ENCODE data around the gene SLFNL1. TPM values are rescaled to one million over a fixed set of nuclear protein-coding genes. Genes with fewer than 3 reads are reported as not detected.
A peak's percentile ranks its signal among the peaks of the same experiment; 100 is the strongest.

Gene SLFNL1
- total RNA-seq, 6 experiments from 2014 or later: 0.07 to 0.17 (median 0.11) TPM; not detected in 2

DNA sequence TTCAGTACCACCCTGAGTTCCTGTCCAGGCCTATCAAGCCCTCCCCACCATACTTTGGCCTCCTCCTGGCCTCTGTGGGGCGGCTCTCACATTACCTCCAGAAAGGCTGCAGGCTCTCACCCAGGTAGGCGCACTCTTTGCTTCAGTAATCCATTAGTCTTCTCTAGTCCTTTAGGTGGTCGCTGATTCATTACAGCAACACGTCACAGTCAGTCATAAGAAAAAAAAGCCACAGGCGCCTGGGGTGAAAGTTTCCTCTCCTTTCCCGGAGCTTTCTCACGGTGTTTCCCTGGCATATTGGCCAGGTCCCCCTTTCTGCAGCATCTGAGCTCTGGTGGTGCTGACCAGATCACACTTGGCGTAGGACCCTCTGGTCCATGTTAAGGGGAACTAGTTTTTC lies 12.1 kb downstream of the SLFNL1 start:
- H3K27me3 Mint-ChIP-seq (ENCODE audit: insufficient read depth): no peaks in the 10 kb centered on the region; the same call in none of the 2 replicates
- no peaks in the 10 kb centered on the region for H3K9me3 Mint-ChIP-seq
- peak overlapping the region; percentile 13; the same call in 1 of the 2 replicates for H3K27ac Mint-ChIP-seq
- TF ChIP-seq, protein P1, sequence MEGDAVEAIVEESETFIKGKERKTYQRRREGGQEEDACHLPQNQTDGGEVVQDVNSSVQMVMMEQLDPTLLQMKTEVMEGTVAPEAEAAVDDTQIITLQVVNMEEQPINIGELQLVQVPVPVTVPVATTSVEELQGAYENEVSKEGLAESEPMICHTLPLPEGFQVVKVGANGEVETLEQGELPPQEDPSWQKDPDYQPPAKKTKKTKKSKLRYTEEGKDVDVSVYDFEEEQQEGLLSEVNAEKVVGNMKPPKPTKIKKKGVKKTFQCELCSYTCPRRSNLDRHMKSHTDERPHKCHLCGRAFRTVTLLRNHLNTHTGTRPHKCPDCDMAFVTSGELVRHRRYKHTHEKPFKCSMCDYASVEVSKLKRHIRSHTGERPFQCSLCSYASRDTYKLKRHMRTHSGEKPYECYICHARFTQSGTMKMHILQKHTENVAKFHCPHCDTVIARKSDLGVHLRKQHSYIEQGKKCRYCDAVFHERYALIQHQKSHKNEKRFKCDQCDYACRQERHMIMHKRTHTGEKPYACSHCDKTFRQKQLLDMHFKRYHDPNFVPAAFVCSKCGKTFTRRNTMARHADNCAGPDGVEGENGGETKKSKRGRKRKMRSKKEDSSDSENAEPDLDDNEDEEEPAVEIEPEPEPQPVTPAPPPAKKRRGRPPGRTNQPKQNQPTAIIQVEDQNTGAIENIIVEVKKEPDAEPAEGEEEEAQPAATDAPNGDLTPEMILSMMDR (IDR thresholded peaks at IDR 0.05): no peak
- DNase-seq: no peak
- no peak overlapping the region for H3K4me3 Mint-ChIP-seq
- peaks cover 22% of the 10 kb centered on the region for H3K4me1 Mint-ChIP-seq (ENCODE audit: low read depth)
- peaks cover 71% of the 10 kb centered on the region for H3K36me3 Mint-ChIP-seq (ENCODE audit: low read depth)

DNA sequence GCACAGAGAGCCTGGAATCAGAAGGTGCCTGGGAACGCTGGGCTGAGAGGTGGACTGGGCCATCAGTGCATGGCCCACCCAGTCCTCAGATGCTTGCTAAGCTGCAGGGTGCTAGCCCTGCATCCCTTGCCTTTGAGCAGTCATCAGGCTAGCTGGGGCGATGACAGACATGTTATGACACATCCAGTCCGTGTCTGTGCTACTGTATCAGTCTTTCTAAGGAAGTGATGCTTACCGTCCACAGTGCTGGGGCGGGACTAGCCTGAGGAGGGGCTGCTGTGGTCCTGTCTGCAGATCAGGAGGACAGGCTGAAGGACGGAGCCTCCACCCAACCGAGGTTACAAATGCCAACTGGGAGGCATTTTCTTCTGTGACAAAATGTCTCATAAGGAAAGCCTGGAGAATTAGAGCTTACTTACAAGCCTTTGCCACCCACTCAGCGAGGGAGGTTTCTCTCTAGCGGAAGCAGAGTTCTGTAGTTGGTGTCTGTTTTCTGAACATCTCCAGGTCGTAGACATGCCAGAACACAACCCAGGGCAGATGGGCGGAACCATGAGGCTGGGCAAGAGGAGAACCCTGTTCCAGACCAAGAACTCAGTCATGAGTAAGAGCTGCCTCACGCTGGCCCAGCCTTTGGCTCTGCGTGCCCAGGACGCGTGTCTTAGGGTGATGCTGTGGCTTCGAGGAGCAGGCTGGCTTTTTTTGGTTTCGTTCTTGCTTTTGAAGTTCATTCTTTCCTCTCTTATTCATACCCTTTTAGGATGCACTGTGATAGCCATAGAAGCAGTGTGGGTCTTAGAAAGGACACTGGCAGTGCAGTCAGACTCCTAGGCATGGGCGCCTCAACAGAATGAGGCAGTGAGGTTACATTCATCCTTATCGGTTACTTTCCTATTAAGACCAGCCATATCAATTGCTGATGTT lies 14.3 kb downstream of the SLFNL1 start:
- no peak for DNase-seq
- Mint-ChIP-seq H3K9me3 (no peaks in the 10 kb centered on the region), H3K27ac (peak overlapping the region; percentile 54)

DNA sequence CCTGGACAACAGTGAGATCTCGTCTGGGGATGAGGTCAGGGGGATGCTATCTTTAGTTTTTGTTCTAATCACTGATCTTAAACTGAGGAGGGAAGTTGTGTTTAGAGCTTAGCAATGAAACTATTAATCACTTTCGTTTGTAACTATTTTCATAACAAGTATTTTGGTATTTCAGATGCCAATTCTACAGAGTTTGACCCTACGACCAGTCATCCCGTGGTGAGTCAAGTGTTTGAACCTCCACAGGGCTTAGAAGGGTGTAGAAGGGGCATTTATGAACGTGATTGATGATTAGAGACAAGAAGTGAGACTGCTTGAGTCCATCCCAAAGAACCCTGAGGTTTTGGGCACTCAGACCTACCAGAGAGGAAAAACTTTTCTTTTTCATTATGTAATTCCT lies 15.6 kb downstream of the SLFNL1 start:
- TF ChIP-seq, protein P1 (IDR thresholded peaks at IDR 0.05): no peak
- Mint-ChIP-seq H3K4me3 (no peak overlapping the region), H3K9me3 (no peaks in the 10 kb centered on the region), H3K36me3 (ENCODE audit: low read depth) (peaks cover 74% of the 10 kb centered on the region), H3K27me3 (ENCODE audit: insufficient read depth) (peaks cover 3% of the 10 kb centered on the region), H3K27ac (peak overlapping the region; percentile 61), H3K4me1 (ENCODE audit: low read depth) (peaks cover 58% of the 10 kb centered on the region)
- no peak for DNase-seq

More for the DNA sequence above, 14.3 kb downstream of the SLFNL1 start:
- Mint-ChIP-seq H3K36me3 (ENCODE audit: low read depth) (peaks cover 77% of the 10 kb centered on the region), H3K27me3 (ENCODE audit: insufficient read depth) (peaks cover 3% of the 10 kb centered on the region), H3K4me3 (no peak overlapping the region), H3K4me1 (ENCODE audit: low read depth) (peaks cover 45% of the 10 kb centered on the region)
- TF ChIP-seq, protein P1 (IDR thresholded peaks at IDR 0.05): no peak

DNA sequence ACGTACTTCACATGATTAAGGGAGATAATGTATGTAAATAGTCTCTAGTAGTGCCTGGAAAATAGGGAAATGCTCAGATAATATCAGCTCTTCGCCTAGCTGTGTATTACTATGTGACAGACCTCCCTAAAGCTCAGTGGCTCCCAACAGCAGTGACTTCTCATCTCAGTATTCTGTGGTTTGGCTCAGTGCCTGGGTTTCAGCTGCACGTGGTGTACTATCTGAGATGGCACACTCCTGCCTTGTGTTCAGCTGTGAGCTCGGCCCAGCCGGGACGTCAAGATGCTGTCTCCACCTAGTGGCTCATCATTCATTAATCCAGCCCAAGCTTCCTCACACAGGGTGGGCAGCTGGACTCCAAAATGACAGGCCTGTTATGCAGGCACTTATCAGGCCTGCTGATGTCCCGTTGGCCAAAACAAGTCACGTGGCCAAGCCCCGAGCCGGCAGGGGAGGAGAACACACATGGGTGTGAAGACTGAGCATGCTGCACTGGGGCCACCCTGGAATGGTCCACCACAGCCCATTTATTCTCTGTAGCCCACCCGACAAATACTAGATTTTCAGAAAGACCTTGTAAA lies 17.8 kb downstream of the SLFNL1 start:
- Mint-ChIP-seq H3K4me3 (peak overlapping the region; percentile 10; the same call in 1 of the 2 replicates), H3K9me3 (no peaks in the 10 kb centered on the region), H3K4me1 (ENCODE audit: low read depth) (peaks cover 78% of the 10 kb centered on the region), H3K27me3 (ENCODE audit: insufficient read depth) (peaks cover 4% of the 10 kb centered on the region), H3K27ac (peak overlapping the region; percentile 83), H3K36me3 (ENCODE audit: low read depth) (peaks cover 73% of the 10 kb centered on the region)
- TF ChIP-seq, protein P1 (IDR thresholded peaks at IDR 0.05): peak; percentile 85
- DNase-seq: peak; percentile 99

DNA sequence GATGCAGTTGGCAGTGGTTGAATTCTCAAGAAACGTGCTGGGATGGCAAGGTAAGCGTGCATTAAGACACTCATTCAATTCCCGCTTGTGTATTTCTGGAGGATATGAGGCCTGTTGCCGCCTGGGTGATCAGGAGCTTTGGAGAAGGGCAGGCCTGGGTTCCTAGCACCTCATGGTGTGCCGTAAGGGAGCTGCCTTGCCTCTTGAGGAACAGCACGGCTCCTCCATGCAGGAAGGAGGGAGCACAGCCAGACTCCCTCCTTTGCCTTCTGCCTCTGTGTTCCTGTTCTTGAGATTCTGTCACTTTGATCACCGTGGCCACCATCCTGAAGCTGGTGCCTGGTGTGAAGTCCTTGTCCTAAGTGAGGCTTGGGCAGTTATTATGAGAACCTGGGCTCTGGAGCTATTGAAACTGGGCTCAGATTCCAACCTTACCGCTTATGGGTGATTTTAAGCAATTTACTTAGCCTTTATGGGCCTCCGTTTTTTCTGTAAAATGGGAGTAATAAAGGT lies 18.3 kb downstream of the SLFNL1 start:
- no peak overlapping the region for H3K4me3 Mint-ChIP-seq
- DNase-seq: no peak
- no peaks in the 10 kb centered on the region for H3K9me3 Mint-ChIP-seq
- TF ChIP-seq, protein P1 (IDR thresholded peaks at IDR 0.05): no peak
- H3K27me3 Mint-ChIP-seq (ENCODE audit: insufficient read depth): peaks cover 4% of the 10 kb centered on the region
- H3K4me1 Mint-ChIP-seq (ENCODE audit: low read depth): peaks cover 83% of the 10 kb centered on the region
- peaks cover 73% of the 10 kb centered on the region for H3K36me3 Mint-ChIP-seq (ENCODE audit: low read depth)
- H3K27ac Mint-ChIP-seq: peak overlapping the region; percentile 83

Data from HFFc6 (cell line).